HepG2 (cell line): ENCODE measurements around the gene FGF14. TPM values are rescaled to one million over a fixed set of nuclear protein-coding genes. Genes with fewer than 3 reads are reported as not detected.
A peak's percentile ranks its signal among the peaks of the same experiment; 100 is the strongest.

Experiments used
- ATAC-seq: fragments of 200-7000 bp; cut with Tn5 transposase; 3 replicates; pipeline ENCODE4 v1.9.1; 2020; ENCODE audit warnings: mild to moderate bottlenecking, moderate library complexity
- BruUV-seq: library from RNA; stranded (reverse); fragments of 400-500 nt; replicated peaks from 2 replicates; lab custom pipeline; 2021; lab: Mats Ljungman, UMichigan
- CTCF ChIA-PET: fragments of 300-600 bp; formaldehyde crosslinking; extraction: SDS; loops from one replicate; lab custom pipeline; 2021; ENCODE audit warnings: low total read pairs, inconsistent platforms, low intra/inter-chr PET ratio; lab: Yijun Ruan, JAX
- POLR2A ChIA-PET: fragments of 350-600 bp; sonication (Branson Sonifier 250); formaldehyde crosslinking; loops from one replicate; lab custom pipeline; 2020; ENCODE audit warnings: antibody characterized with exemption, inconsistent platforms; lab: Yijun Ruan, JAX
- DNase-seq: peaks from one replicate; pipeline ENCODE4 v3.0.0-alpha.2; 2015; ENCODE audit warnings: low spot score
- FAIRE-seq: peaks from 3 replicates; lab custom pipeline; 2011; peaks lifted over from hg19 to GRCh38; lab: Jason Lieb, UNC
- H2AFZ ChIP-seq: one replicate; pipeline ENCODE4 v1.6.1; 2011; ENCODE audit warnings: low read length, inconsistent platforms
- H3K27ac ChIP-seq: fragments of 300-600 bp; 3 replicates; pipeline ENCODE4 v1.8.0; 2011; ENCODE audit warnings: mixed run types, mild to moderate bottlenecking, mixed read lengths, low read length, inconsistent platforms; ENCODE audit not compliant: insufficient read depth; ENCODE audit errors: extremely low read length
- H3K27me3 ChIP-seq, 2 experiments: fragments of 200-600 bp in 1 of 2; 2 replicates in 1 of 2; 3 replicates in 1 of 2; pipeline versions ENCODE4 v1.6.0 to v1.8.0; 2011; ENCODE audit warnings: low read length in 2 of 2, mild to moderate bottlenecking in 2 of 2, moderate library complexity in 2 of 2, inconsistent platforms in 1 of 2; ENCODE audit not compliant: insufficient read depth in 2 of 2, control insufficient read depth in 1 of 2
- H3K36me3 ChIP-seq, 2 experiments: fragments of 200-600 bp in 1 of 2; replicated peaks in 1 of 2; 2 replicates in 1 of 2; 3 replicates in 1 of 2; pipeline versions ENCODE4 v1.5.1 to v1.8.0; 2011; ENCODE audit warnings: low read length in 2 of 2, inconsistent platforms in 1 of 2; ENCODE audit not compliant: insufficient read depth in 2 of 2, control insufficient read depth in 1 of 2
- H3K4me1 ChIP-seq: 2 replicates; pipeline ENCODE4 v1.5.1; 2012; ENCODE audit warnings: low read length, inconsistent platforms; ENCODE audit not compliant: insufficient read depth
- H3K4me2 ChIP-seq: 2 replicates; pipeline ENCODE4 v1.6.0; 2011; ENCODE audit warnings: low read depth, low read length, inconsistent platforms
- H3K4me3 ChIP-seq, 3 experiments: fragments of 200-600 bp in 1 of 3; sonication (generic), shearing (Covaris generic) in 1 of 3; replicated peaks in 1 of 3; 2 replicates each; pipeline ENCODE4 v1.5.1; 2011 to 2016; ENCODE audit warnings: low read length in 3 of 3, inconsistent platforms in 2 of 3, low read depth in 2 of 3, mild to moderate bottlenecking in 2 of 3, control low read depth in 1 of 3, mixed read lengths in 1 of 3; ENCODE audit not compliant: insufficient read depth in 1 of 3
- H3K79me2 ChIP-seq: one replicate; pipeline ENCODE4 v1.6.1; 2011; ENCODE audit warnings: low read length, inconsistent platforms; ENCODE audit not compliant: insufficient read depth
- H3K9ac ChIP-seq: 2 replicates; pipeline ENCODE4 v1.6.0; 2011; ENCODE audit warnings: mild to moderate bottlenecking, low read depth, low read length, inconsistent platforms; ENCODE audit not compliant: insufficient read depth
- H3K9me3 ChIP-seq: 2 replicates; pipeline ENCODE4 v1.5.1; 2012; ENCODE audit warnings: mild to moderate bottlenecking, low read length
- H4K20me1 ChIP-seq: 2 replicates; pipeline ENCODE4 v1.6.0; 2011; ENCODE audit warnings: inconsistent platforms, mild to moderate bottlenecking, low read length, moderate library complexity; ENCODE audit not compliant: insufficient read depth
- CEBPB ChIP-seq: IDR thresholded peaks from 2 replicates; pipeline ENCODE4 v1.6.1; 2011; ENCODE audit warnings: low read depth, low read length, improper control_type of control experiment, borderline replicate concordance
- EHMT2 ChIP-seq: fragments of 200-600 bp; sonication (generic); IDR thresholded peaks from 2 replicates; pipeline ENCODE4 v1.7.0; 2017; ENCODE audit warnings: antibody characterized with exemption, low read depth, low read length, borderline replicate concordance
- FOXO4 ChIP-seq: sonication (generic); formaldehyde crosslinking; conservative IDR thresholded peaks from 2 replicates; pipeline ENCODE4 v1.8.1; 2023; ENCODE audit warnings: missing genetic modification reagents
- HINFP ChIP-seq: sonication (generic); formaldehyde crosslinking; IDR thresholded peaks from 2 replicates; pipeline ENCODE4 v1.4.0; 2020; ENCODE audit warnings: low read depth, mild to moderate bottlenecking, missing genetic modification reagents
- IRX3 ChIP-seq: sonication (generic); formaldehyde crosslinking; IDR thresholded peaks from 2 replicates; pipeline ENCODE4 v1.8.1; 2023; ENCODE audit warnings: mild to moderate bottlenecking, low read depth, missing genetic modification reagents, borderline replicate concordance
- MNT ChIP-seq: fragments of 450-650 bp; IDR thresholded peaks from 2 replicates; pipeline ENCODE4 v1.6.1; 2016
- PAF1 ChIP-seq: IDR thresholded peaks from 2 replicates; pipeline ENCODE4 v1.6.1; 2016; ENCODE audit warnings: missing genetic modification reagents, missing compliant biosample characterization
- RNF219 ChIP-seq: sonication (generic); formaldehyde crosslinking; IDR thresholded peaks from 2 replicates; pipeline ENCODE4 v1.5.0; 2020; ENCODE audit warnings: mild to moderate bottlenecking, missing genetic modification reagents
- WGBS: methylation state at CpG from one replicate; pipeline ENCODE4 v1.1.6; 2017; ENCODE audit warnings: low lambda C conversion rate; 5-methylcytosine and 5-hydroxymethylcytosine counted together
- in situ Hi-C: cut with HindIII; loops from 2 replicates; pipeline ENCODE4 v1.10.0; 2017; ENCODE audit warnings: low pct_unique_long_range_greater_than_20kb; ENCODE audit not compliant: extremely low pct_ligation_motif_present
- intact Hi-C: fragments of 100-400 bp; cut with micrococcal nuclease; formaldehyde crosslinking; loops from one replicate; pipeline ENCODE4 v1.10.0; 2022; ENCODE audit not compliant: unreplicated experiment
- polyA plus RNA-seq, 8 experiments: library from polyadenylated mRNA; depleted of rRNA in 3 of 8; stranded (reverse) in 7 of 8; unstranded in 1 of 8; fragments of >200 nt; fragmentation: Illumina TruSeq in 4 of 8; extraction: Trizol in 4 of 8; gene quantifications; 2 replicates each; pipeline versions ENCODE4 v1.2.1 to v1.2.3, GENCODE V29; 2011 to 2016; ENCODE audit warnings: low read depth in 4 of 8, missing spikeins in 1 of 8, mixed read lengths in 1 of 8; ENCODE audit not compliant: insufficient read depth in 1 of 8
- total RNA-seq, 5 experiments: library from RNA; depleted of rRNA; stranded (reverse); fragments of >200 nt; fragmentation: Illumina TruSeq; extraction: Trizol; gene quantifications; 2 replicates each; pipeline ENCODE4 v1.2.3, GENCODE V29; 2016; ENCODE audit warnings: low read depth in 1 of 5

Gene FGF14
- total and polyA plus RNA-seq, 2 of the 13 experiments (the other 11 are each of a cell fraction or from before 2014, with no cell fraction given), result not detected

GRCh38 chr13:102132777-102133295 lies 269.0 kb downstream of the FGF14 start:
- FAIRE-seq, result no peak
- ChIA-PET CTCF (no interaction called here), POLR2A (no interaction called here)
- Histone ChIP-seq H3K9me3 (no peaks in the 10 kb centered on the region), H3K27ac (no peak overlapping the region), H3K36me3 (no peaks in the 10 kb centered on the region), H3K4me2 (no peak overlapping the region), H2AFZ (no peak overlapping the region), H3K4me1 (no peaks in the 10 kb centered on the region), H3K79me2 (no peaks in the 10 kb centered on the region), H4K20me1 (no peaks in the 10 kb centered on the region), H3K27me3 (no peaks in the 10 kb centered on the region; a peak in 1 of 5 replicates), H3K4me3 (no peak overlapping the region), H3K9ac (no peak overlapping the region)
- no peak for DNase-seq
- BruUV-seq, result no TSS peak
- in situ Hi-C loops, result loop anchor here (25.0 kb wide), 1 partner anchor 429 kb away; no protein-coding TSS in a partner anchor
- no peak for ATAC-seq
- WGBS, result 4% methylated on average over 3 of the region's 3 CpGs
- intact Hi-C loops, result no loop called here
- TF ChIP-seq IRX3 (CRISPR knock-in tag), result no peak
- TF ChIP-seq MNT, result no peak
- no peak for TF ChIP-seq EHMT2
- TF ChIP-seq FOXO4 (CRISPR knock-in tag), result no peak
- TF ChIP-seq PAF1 (CRISPR knock-in tag), result no peak
- TF ChIP-seq HINFP (CRISPR knock-in tag), result no peak
- TF ChIP-seq RNF219 (CRISPR knock-in tag), result no peak
- 0 out of 2 replicates have a peak, but pooled peaks have one; percentile 21 for TF ChIP-seq CEBPB
